ENCODE results near the gene FAM53C. TPM values are rescaled to one million over a fixed set of nuclear protein-coding genes. Genes with fewer than 3 reads are reported as not detected.

Gene FAM53C
- total RNA-seq, 1 donor from 2014 or later = 17.4 TPM

GRCh38 chr5:138344887-138345622 lies 7.0 kb downstream of the FAM53C start:
- Histone ChIP-seq H3K4me3 (no peak overlapping the region), H3K27ac (no peak overlapping the region), H3K9me3 (no peaks in the 10 kb centered on the region), H3K27me3 (no peaks in the 10 kb centered on the region), H3K36me3 (peaks cover 0 to 63% of the 10 kb centered on the region in 2 donors), H3K4me1 (peaks cover 15% of the 10 kb centered on the region)
- TF ChIP-seq POLR2A (IDR thresholded peaks at IDR 0.05) (no peak), POLR2AphosphoS5 (IDR thresholded peaks at IDR 0.05; ENCODE audit: insufficient read depth in 1 of 2, low read depth in 1 of 2) (no peak)
- TF ChIP-seq, protein P1, sequence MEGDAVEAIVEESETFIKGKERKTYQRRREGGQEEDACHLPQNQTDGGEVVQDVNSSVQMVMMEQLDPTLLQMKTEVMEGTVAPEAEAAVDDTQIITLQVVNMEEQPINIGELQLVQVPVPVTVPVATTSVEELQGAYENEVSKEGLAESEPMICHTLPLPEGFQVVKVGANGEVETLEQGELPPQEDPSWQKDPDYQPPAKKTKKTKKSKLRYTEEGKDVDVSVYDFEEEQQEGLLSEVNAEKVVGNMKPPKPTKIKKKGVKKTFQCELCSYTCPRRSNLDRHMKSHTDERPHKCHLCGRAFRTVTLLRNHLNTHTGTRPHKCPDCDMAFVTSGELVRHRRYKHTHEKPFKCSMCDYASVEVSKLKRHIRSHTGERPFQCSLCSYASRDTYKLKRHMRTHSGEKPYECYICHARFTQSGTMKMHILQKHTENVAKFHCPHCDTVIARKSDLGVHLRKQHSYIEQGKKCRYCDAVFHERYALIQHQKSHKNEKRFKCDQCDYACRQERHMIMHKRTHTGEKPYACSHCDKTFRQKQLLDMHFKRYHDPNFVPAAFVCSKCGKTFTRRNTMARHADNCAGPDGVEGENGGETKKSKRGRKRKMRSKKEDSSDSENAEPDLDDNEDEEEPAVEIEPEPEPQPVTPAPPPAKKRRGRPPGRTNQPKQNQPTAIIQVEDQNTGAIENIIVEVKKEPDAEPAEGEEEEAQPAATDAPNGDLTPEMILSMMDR (IDR thresholded peaks at IDR 0.05) = no peak
- DNase-seq (ENCODE audit: extremely low spot score in 2 of 2) = no peak
- intact Hi-C loops (cut with DNase I) = no loop called here

DNA sequence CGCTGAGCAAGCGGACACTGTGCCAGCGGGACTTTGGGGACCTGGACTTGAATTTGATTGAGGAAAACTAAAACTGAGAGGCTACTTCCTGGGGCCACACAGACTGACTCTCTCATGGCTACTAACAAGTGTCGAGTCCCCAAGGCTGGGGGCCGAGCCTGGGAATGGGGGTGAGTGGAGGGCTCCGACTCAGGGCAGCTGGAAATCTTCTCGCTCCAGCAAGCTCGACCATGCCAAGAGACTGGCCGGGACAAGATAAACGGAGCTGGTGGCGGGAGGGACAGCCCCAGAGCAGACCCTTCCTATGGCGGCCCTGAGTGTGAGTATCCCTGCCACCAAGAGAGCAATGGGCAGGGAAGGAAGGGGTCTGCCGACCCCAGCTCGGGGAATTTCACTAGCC lies 8.8 kb downstream of the FAM53C start:
- no peak for DNase-seq (ENCODE audit: extremely low spot score in 2 of 2)
- intact Hi-C loops (cut with DNase I) = no loop called here
- Histone ChIP-seq H3K36me3 (peaks cover 0 to 60% of the 10 kb centered on the region in 2 donors), H3K4me3 (no peak overlapping the region), H3K27me3 (no peaks in the 10 kb centered on the region), H3K27ac (no peak overlapping the region), H3K9me3 (no peaks in the 10 kb centered on the region), H3K4me1 (no peaks in the 10 kb centered on the region)
- TF ChIP-seq, protein P1 (IDR thresholded peaks at IDR 0.05) = no peak
- TF ChIP-seq POLR2AphosphoS5 (IDR thresholded peaks at IDR 0.05; ENCODE audit: insufficient read depth in 1 of 2, low read depth in 1 of 2) = no peak

DNA sequence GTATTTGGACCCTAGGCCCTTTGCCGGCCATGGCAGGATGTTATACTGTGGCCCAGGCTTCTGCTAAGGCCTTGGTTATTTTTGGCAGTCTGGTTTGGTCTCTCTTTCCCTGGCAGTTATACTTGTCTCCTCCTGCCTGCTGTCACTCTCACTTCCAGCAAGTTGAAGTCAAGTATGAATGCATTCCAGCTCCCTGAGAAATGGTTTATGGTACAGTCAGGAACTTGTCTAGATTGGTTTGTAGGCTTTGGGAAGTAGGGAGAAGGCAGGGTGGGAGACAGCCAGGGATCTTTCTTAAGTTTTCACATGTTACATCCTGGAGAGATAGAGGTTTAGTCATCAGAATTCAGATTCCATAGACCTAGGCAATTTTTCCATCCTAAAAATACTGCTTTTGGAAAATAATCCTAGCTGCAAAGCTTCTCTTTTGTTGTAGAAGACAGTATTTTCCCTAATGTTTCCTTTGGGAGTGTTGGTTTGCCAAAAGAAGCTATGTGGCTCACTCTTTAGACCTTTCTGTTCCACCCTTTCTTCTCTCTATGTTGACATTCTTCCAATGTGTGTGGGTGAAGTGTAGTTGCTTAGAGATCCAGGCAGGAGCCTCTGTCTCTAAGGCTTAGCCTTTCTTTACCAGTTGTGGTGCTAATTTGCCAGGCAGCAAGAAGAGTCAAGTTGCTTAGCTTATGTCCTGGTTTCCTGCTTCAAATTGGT lies 11.9 kb downstream of the FAM53C start:
- no peaks in the 10 kb centered on the region for H3K9me3 ChIP-seq
- H3K4me1 ChIP-seq = peaks cover 13% of the 10 kb centered on the region
- H3K36me3 ChIP-seq = peaks cover 0 to 32% of the 10 kb centered on the region in 2 donors
- no peak overlapping the region for H3K27ac ChIP-seq
- intact Hi-C loops (cut with DNase I) = no loop called here
- DNase-seq (ENCODE audit: extremely low spot score in 2 of 2) = no peak
- H3K27me3 ChIP-seq = no peaks in the 10 kb centered on the region
- TF ChIP-seq, protein P1 (IDR thresholded peaks at IDR 0.05) = no peak
- H3K4me3 ChIP-seq = no peak overlapping the region

DNA sequence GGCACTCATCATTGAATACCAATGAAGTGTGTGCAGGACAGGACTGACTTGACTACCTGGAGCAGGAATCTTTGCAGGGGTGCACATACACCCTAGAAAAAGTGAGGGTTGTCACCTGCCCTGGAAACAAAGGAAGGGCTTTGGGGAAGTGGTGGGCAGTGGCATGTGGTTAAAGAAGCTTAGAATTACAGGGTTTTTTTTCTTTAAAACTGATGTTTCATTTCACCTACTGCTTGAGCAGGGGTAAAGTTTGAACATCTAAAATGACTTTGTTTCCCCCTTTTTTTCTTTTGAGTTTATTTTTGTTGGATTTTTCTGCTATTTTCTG lies 12.5 kb downstream of the FAM53C start:
- intact Hi-C loops (cut with DNase I) = no loop called here
- TF ChIP-seq POLR2A (IDR thresholded peaks at IDR 0.05) = no peak
- no peak for TF ChIP-seq POLR2AphosphoS5 (IDR thresholded peaks at IDR 0.05; ENCODE audit: insufficient read depth in 1 of 2, low read depth in 1 of 2)
- TF ChIP-seq, protein P1 (IDR thresholded peaks at IDR 0.05) = no peak

DNA sequence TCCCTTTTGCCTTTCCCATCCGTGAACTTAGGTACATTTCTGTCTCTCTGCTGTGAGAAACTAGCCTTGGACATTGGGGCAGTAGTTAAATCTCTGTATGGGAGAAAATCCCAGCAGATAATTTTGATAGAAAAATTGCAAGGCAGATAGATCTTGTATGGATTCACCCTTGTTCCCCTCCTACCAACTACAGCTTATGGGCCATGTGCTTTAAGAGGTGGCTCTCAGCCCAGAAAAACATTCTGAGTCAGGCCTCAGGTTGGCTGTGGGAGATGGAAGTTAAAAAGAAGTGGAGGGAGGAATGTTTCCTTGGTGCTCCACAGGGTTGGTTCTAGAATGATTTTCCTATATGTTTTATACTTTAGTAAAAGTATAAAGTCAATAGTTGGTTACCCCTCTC lies 13.0 kb downstream of the FAM53C start:
- H3K4me3 ChIP-seq = no peak overlapping the region
- intact Hi-C loops (cut with DNase I) = no loop called here
- no peak for DNase-seq (ENCODE audit: extremely low spot score in 2 of 2)
- no peak overlapping the region for H3K27ac ChIP-seq
- peaks cover 0 to 22% of the 10 kb centered on the region in 2 donors for H3K36me3 ChIP-seq
- peaks cover 24% of the 10 kb centered on the region for H3K4me1 ChIP-seq
- TF ChIP-seq POLR2A (IDR thresholded peaks at IDR 0.05) = no peak
- H3K27me3 ChIP-seq = no peaks in the 10 kb centered on the region
- no peaks in the 10 kb centered on the region for H3K9me3 ChIP-seq

More for the DNA sequence above, 12.5 kb downstream of the FAM53C start:
- no peaks in the 10 kb centered on the region for H3K27me3 ChIP-seq
- H3K4me3 ChIP-seq = no peak overlapping the region
- H3K36me3 ChIP-seq = peaks cover 0 to 27% of the 10 kb centered on the region in 2 donors
- peaks cover 19% of the 10 kb centered on the region for H3K4me1 ChIP-seq
- no peak for DNase-seq (ENCODE audit: extremely low spot score in 2 of 2)
- H3K27ac ChIP-seq = no peak overlapping the region
- no peaks in the 10 kb centered on the region for H3K9me3 ChIP-seq
